GM19240 (cell line): Measurements from ENCODE around the gene RAVER2.

ENCODE experiments used
- DNase-seq: peaks from one replicate; pipeline ENCODE4 v3.0.0; 2011; ENCODE audit warnings: low spot score; ENCODE audit not compliant: insufficient read length

Gene RAVER2

GRCh38 chr1:64877151-64877550 lies 132.3 kb downstream of the RAVER2 start:
- no peak for DNase-seq

GRCh38 chr1:64877598-64877997 lies 132.7 kb downstream of the RAVER2 start:
- no peak for DNase-seq

GRCh38 chr1:64878090-64878489 lies 133.2 kb downstream of the RAVER2 start:
- DNase-seq, result no peak

GRCh38 chr1:64878931-64879611 lies 134.2 kb downstream of the RAVER2 start:
- no peak for DNase-seq

GRCh38 chr1:64880449-64880848 lies 135.6 kb downstream of the RAVER2 start:
- no peak for DNase-seq

- no peak for DNase-seq
Observed at GRCh38 chr1:64881281-64881680, 136.4 kb downstream of the RAVER2 start.
